ENCODE data around the gene GJD4. TPM values are rescaled to one million over a fixed set of nuclear protein-coding genes. Genes with fewer than 3 reads are reported as not detected.
A peak's percentile ranks its signal among the peaks of the same experiment; 100 is the strongest.

The GJD4 gene
- total RNA-seq, 1 donor from 2014 or later: not detected

GRCh38 chr10:35626971-35627507 is 21.9 kb downstream of the GJD4 start:
- no peak for DNase-seq (ENCODE audit: low read depth)

DNA sequence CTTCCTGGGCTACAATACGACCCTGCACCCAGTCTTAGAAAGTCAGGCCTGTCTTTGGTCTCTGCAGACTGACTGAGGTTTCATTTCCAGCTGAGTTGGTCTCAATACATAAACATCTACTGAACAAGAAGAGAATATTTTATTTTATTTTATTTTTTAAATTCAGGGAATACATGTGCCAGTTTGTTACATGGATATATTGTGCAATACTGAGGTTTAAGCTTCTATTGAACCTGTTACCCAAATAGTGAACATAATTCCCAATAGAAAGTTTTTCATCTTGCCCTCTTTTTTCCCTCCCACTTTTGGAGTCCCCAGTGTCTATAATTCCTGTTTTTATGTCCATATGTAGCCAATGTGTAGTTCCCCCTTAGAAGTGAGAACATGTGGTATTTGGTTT is 26.3 kb downstream of the GJD4 start:
- no peak for DNase-seq (ENCODE audit: low read depth)

GRCh38 chr10:35632027-35632426 is 26.9 kb downstream of the GJD4 start:
- no peak for DNase-seq (ENCODE audit: low read depth)

GRCh38 chr10:35633006-35633980 is 28.2 kb downstream of the GJD4 start:
- DNase-seq (ENCODE audit: low read depth): no peak

DNA sequence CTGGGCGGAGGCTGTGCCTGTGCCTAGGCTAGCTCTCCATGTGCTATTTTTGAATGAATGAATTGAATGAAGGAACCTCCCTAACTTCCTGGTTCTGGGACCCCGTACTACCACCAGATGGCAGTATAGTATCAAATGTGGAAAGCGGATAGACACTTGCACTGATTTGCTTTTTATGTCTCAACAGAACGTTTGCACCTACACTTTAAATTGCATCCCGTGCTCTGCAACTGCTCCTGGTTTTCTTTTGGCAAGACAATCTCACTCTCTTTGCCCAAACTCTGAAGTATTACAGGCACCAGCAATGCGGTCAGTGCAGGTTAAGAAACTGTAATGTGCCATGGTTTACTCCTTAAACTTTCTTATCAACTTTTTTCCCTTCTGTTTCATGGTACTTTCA is 30.4 kb downstream of the GJD4 start:
- peak; percentile 65 for DNase-seq (ENCODE audit: low read depth)

DNA sequence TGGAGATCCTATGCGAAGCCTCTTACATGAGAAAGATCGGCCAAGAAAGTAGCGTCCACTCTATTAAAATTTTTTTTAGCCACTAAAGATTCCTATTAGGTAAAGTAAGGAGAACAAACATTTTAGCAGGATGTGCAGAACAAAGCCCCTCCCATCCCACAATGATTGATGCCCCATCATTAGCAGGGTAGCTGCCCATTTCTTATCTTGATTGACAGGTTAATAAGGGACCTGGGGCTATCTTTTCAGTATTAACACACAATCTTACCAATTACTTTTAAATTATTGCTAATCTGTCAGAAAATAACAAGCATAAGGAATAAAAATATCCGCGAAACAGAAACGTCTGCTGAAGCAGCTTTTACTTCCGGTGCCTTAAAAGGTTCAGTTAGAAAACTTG is 31.8 kb downstream of the GJD4 start:
- no peak for DNase-seq (ENCODE audit: low read depth)

- no peak for DNase-seq (ENCODE audit: low read depth)
These were observed 32.3 kb downstream of the GJD4 start for GRCh38 chr10:35637462-35637861.

DNA sequence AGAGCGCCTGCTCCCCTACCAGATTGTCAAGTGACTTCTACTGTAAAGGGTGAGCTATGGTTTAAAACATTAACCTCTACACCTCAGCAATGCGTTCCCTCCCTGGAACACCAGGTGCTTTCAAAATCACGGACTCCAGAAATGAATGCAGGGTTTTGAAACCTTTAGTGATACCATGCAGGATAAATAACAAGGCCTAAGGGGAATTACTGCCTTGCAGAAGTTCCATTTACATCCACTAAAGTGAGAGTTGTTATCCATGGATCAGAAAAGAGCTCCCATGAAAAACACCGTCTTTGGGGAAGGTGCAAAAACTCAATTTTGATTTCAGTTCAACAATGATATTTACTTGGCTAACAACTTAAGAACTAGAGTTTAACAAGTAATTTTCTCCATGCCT is 33.0 kb downstream of the GJD4 start:
- DNase-seq (ENCODE audit: low read depth): no peak

DNA sequence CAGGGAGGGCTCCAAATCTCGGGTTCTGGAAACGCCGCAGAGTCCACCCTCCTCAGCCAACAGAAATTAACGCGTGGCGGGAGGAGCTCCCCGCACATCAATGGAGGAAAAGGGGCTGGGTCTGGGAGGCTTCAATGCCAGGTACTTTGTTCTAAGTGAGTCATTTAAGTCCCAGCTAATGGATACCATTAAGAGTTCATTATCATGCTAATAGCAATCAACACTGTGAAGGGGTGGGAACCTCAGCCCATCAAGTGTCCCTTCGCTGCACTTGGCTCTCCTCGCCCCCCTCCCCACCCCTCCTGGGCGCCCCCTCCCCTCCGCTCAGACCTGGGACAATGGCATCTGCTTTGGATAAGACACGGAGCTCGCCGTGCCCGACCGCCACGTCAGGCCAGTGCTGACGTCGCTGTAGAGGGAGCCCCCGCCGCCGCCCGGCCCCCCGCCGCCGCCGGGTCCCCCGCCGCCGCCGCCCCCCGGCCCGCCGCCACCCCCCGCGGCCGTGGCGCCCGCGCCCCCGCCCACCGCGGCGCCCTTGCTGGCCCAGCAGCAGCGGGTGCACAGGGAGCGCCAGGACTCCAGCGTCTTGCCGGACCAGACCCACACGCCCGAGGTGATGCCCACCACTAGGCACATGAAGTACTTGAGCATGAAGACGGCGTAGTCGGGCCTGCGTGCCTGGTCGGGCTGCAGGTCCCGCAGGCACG is 34.0 kb downstream of the GJD4 start:
- no peak for DNase-seq (ENCODE audit: low read depth)

- no peak for DNase-seq (ENCODE audit: low read depth)
These were observed 34.7 kb downstream of the GJD4 start for GRCh38 chr10:35639728-35640401.

DNA sequence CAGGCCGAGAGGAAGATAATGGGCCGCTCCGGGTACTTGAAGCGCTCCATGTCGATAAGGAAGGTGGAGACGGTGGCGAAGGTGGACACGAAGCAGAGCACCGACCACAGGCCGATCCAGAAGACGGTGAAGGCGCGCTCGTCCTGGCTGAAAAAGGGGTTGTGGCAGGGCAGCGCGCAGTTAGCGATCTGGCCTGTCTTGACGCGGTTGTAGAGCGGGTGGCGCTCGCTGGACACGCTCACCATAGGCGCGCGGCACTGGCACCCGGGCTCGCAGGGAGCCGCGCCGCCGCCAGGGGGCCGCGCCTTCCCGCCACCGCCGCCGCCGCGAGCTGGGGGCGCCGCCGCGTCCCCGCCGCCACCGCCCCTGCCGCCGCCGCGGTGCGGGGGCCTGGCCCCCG is 35.3 kb downstream of the GJD4 start:
- DNase-seq (ENCODE audit: low read depth): no peak

- DNase-seq (ENCODE audit: low read depth): peak; percentile 65
These were observed 36.0 kb downstream of the GJD4 start for GRCh38 chr10:35640951-35641675.

DNA sequence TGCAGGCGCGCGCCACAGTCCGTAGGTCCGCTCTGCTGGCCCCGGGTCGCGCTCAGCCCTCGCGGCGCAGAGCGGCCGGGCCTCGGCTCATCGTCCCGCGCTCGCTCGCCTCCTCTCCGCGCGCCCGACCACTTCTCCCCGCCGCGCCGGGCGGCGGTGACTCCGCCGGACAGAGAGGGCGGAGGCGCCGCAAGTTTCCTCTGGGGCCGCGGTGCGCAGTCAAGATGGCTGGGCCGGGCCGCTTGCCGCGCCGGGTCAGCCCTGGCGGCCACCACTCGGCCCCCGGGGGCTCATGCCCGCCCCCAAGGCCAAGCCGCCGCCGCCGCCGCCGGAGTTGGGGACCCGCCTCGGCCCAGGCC is 36.5 kb downstream of the GJD4 start:
- no peak for DNase-seq (ENCODE audit: low read depth)

GRCh38 chr10:35642035-35642792 is 37.1 kb downstream of the GJD4 start, which contains the start of gene FZD8:
TSS of gene FZD8 (minus strand) at chr10:35642296. CDS start at chr10:35641429, 867 bp downstream.
- peak; percentile 77 for DNase-seq (ENCODE audit: low read depth)

DNA sequence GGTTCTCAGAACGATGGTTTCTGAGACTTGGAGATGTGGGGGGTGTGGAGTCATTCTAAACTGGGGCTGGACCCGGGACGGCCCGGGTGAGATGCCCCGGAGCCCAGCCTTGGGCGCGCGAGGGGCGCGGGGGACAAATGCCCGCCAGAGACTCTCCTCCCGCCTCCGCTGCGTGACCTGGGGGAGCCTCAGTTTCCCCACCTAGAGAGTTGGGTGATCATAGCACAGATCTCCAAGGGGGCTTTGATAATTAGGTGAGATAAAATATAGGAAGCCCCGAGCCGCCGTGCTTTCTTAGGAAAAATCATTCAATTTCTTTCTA is 37.6 kb downstream of the GJD4 start:
- no peak for DNase-seq (ENCODE audit: low read depth)

DNA sequence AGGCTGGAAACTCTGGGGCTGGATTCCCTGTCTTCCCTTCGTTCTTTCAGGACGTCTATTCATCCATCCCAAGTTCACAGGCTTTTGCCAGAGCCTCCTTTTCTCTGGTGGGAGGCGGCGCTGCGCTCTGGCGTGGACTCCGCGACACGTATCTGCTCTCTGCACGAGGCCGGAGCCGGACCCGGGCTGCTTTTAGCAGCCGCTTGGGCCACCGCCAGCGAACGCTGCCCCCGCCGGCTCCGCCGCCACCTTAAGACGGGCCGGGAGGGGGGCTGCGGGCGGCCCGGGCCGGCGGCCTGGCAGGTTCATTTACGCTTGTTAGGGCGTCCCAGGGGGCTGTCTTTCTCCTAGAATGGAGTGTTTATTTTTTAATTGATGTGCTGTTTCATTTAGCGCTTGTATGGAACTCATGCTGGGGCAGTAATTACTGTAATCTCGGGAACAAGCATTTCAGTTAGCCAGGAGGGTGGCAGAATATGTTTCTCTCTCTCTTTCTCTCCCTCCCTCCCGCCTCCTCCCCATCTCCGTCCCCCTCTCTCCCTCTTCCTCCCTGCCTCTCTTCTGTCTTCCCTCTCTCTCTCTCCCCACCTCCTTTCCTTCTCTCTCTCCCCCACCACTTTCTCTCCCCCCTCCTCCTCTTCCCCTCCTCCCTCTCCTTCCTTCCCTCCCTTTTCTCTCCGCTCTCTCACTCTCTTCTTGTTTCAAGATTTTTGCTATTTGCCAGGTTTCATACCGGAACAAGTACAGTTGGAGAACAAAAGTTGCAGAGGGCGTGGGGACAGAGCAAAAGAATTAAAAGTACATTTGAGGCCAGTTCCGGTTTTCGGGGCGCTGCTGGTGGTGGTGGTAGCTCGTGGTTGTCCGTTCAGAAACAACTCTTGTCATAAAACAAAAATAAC is 38.3 kb downstream of the GJD4 start:
- DNase-seq (ENCODE audit: low read depth): peak; percentile 50

DNA sequence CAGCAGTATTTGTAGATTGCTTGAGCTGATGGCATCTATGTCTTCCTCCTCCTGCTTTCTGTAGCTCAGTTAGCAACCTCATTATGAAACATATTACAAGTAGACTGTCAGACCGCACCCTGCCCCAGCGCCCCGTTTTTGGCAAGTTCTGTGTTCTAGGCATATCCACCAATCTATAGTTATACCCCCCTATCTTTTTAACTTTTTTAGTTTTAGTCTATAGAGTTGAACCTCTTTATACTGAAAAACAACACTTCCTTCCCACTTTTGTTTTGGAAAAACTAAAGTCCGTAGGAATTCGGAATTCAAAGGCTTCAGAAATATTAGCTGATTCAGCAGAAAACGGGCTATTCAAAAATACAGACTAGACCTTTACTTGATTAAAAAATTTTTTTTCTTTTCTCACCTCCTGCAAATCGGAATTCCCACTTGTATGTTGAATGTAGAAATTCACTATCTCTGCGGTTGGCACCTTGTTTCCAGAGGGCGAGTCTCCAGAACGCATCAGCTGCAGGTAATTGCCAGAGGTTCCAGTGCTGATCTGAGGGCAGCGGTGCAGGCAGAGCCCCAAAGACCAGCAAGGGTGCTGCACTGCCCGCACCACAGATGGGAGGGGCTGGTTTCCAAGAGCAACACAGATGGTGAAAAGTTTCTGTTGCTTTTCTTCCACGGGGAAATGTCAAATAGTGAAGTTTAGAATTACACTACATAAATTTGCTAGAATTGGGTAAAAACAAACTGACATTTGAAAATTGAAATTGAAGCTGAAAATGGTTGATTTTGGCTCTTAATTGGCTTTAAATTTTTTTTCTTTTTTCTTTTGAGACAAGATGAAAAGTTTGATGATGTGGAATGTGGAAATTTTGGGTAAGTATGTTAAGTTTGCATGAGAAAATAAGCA is 39.2 kb downstream of the GJD4 start:
- DNase-seq (ENCODE audit: low read depth): no peak

- DNase-seq (ENCODE audit: low read depth): peak; percentile 86
These were observed 45.8 kb downstream of the GJD4 start for GRCh38 chr10:35650894-35651293.

DNA sequence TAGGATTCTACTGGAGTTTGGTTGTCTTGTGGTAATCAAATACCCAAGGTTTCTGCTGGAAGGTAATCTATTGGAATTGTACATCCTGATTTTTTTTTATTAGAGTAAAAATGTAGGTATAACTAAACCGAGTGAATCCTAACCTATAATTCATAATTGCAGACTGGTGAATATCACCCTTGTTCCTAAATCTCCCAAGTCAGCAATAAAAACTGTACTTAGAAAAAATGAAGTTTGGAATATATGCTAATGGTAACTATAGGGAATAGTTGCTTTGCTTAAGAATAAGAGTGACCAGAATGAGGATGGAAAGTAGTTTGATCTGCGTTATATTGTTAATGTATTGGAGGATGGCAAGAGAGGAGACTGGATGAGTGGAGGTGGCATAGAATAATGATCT is 47.7 kb downstream of the GJD4 start:
- no peak for DNase-seq (ENCODE audit: low read depth)
